Mesendoderm (in vitro differentiated cells): ENCODE data around the gene CPAMD8. TPM values are rescaled to one million over a fixed set of nuclear protein-coding genes. Genes with fewer than 3 reads are reported as not detected.

Experiments used
- DNase-seq: peaks from one replicate; pipeline ENCODE4 v3.0.0; 2013
- H2AK5ac ChIP-seq: 2 replicates; pipeline ENCODE4 v1.6.1; 2013; ENCODE audit warnings: low read length, inconsistent platforms
- H2BK120ac ChIP-seq: 2 replicates; pipeline ENCODE4 v1.6.1; 2013; ENCODE audit warnings: low read depth, mild to moderate bottlenecking, low read length, moderate library complexity, mixed read lengths
- H2BK15ac ChIP-seq: replicated peaks from 2 replicates; pipeline ENCODE4 v1.6.1; 2013; ENCODE audit warnings: low read depth, mild to moderate bottlenecking, moderate library complexity
- H2BK5ac ChIP-seq: 2 replicates; pipeline ENCODE4 v1.6.1; 2013; ENCODE audit warnings: low read length, inconsistent platforms
- H3K18ac ChIP-seq: 2 replicates; pipeline ENCODE4 v1.6.1; 2013; ENCODE audit warnings: mild to moderate bottlenecking, low read length, mixed read lengths
- H3K23ac ChIP-seq: one replicate; pipeline ENCODE4 v1.6.1; 2013; ENCODE audit warnings: low read length
- H3K27ac ChIP-seq: 2 replicates; pipeline ENCODE4 v1.5.1; 2013; ENCODE audit warnings: low read depth, mild to moderate bottlenecking, inconsistent platforms, low read length, moderate library complexity
- H3K27me3 ChIP-seq: 2 replicates; pipeline ENCODE4 v1.6.1; 2013; ENCODE audit warnings: low read length, control low read depth, mild to moderate bottlenecking, inconsistent platforms; ENCODE audit not compliant: insufficient read depth, poor library complexity
- H3K36me3 ChIP-seq: 2 replicates; pipeline ENCODE4 v1.6.1; 2013; ENCODE audit warnings: low read length, inconsistent platforms; ENCODE audit not compliant: control insufficient read depth, insufficient read depth
- H3K4ac ChIP-seq: one replicate; pipeline ENCODE4 v1.6.1; 2013; ENCODE audit warnings: low read depth, mild to moderate bottlenecking, low read length, moderate library complexity
- H3K4me1 ChIP-seq: 2 replicates; pipeline ENCODE4 v1.6.1; 2013; ENCODE audit warnings: low read depth, low read length, inconsistent platforms; ENCODE audit not compliant: control insufficient read depth
- H3K4me2 ChIP-seq: 2 replicates; pipeline ENCODE4 v1.6.1; 2013; ENCODE audit warnings: low read length
- H3K4me3 ChIP-seq: 2 replicates; pipeline ENCODE4 v1.5.1; 2013; ENCODE audit warnings: mild to moderate bottlenecking, low read length
- H3K56ac ChIP-seq: one replicate; pipeline ENCODE4 v1.6.1; 2013; ENCODE audit warnings: low read length
- H3K79me1 ChIP-seq: 2 replicates; pipeline ENCODE4 v1.6.1; 2013; ENCODE audit warnings: low read length, inconsistent platforms
- H3K79me2 ChIP-seq: 2 replicates; pipeline ENCODE4 v1.6.1; 2013; ENCODE audit warnings: mild to moderate bottlenecking, low read length; ENCODE audit not compliant: control insufficient read depth, insufficient read depth
- H3K9ac ChIP-seq: 2 replicates; pipeline ENCODE4 v1.6.1; 2013; ENCODE audit warnings: low read length, inconsistent platforms
- H4K5ac ChIP-seq: one replicate; pipeline ENCODE4 v1.6.1; 2013; ENCODE audit warnings: low read length
- H4K8ac ChIP-seq: one replicate; pipeline ENCODE4 v1.6.1; 2013; ENCODE audit warnings: low read depth, mild to moderate bottlenecking, control low read depth, low read length, moderate library complexity
- WGBS: extraction: QIAGEN DNeasy Blood & Tissue Kit; methylation state at CpG from one replicate; pipeline ENCODE4 v1.1.7; 2013; ENCODE audit warnings: low lambda C conversion rate, missing lambda C conversion rate; ENCODE audit not compliant: insufficient coverage; ENCODE audit errors: extremely low coverage; 5-methylcytosine and 5-hydroxymethylcytosine counted together
- small RNA-seq: library from polyadenylated mRNA; stranded (forward); fragments of <200 nt; extraction: miRNeasy Mini kit (QIAGEN cat#:217004); gene quantifications from one replicate; pipeline ENCODE3, GENCODE V24; 2013; ENCODE audit not compliant: insufficient read depth

Gene CPAMD8

DNA sequence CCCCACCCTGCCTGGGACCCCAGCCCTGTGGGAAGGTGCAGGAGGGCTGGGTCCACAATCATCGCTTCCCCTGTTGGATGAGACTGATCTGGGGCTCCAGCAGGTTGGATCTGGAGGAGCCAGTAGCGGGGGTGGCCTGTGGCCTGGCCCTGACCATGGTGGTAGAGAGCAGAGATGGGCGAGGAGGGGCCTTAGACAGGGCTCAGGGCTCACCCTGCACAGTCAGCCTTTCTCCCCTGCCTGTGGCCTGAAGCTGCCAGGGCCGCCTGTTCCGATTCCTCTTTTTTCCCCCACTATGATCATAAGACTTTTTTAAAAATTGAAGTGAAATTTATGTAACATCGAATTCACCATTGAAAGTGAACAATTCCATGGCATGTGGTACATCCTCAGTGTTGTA, 179.2 kb downstream of the CPAMD8 start:
- no peak overlapping the region for H4K8ac ChIP-seq
- H4K5ac ChIP-seq = no peak overlapping the region
- peaks cover 14% of the 10 kb centered on the region for H3K36me3 ChIP-seq
- H3K4ac ChIP-seq = no peak overlapping the region
- no peak overlapping the region for H3K23ac ChIP-seq
- no peak for DNase-seq
- H3K4me2 ChIP-seq = no peak overlapping the region
- H3K4me3 ChIP-seq = no peak overlapping the region
- H3K79me2 ChIP-seq = no peaks in the 10 kb centered on the region
- peaks cover 4% of the 10 kb centered on the region for H3K79me1 ChIP-seq
- no peaks in the 10 kb centered on the region for H3K4me1 ChIP-seq
- no peak overlapping the region for H2BK15ac ChIP-seq
- no peak overlapping the region for H3K56ac ChIP-seq
- no peak overlapping the region for H3K27ac ChIP-seq
- H2AK5ac ChIP-seq = no peak overlapping the region
- no peak overlapping the region for H3K9ac ChIP-seq
- H2BK5ac ChIP-seq = no peak overlapping the region
- H3K27me3 ChIP-seq = no peaks in the 10 kb centered on the region
- no peak overlapping the region for H3K18ac ChIP-seq
- WGBS = no CpG with 5 or more reads among the region's 6 CpGs
- no peak overlapping the region for H2BK120ac ChIP-seq

GRCh38 chr19:16846901-16847300, 179.7 kb downstream of the CPAMD8 start:
- Histone ChIP-seq H3K27me3 (no peaks in the 10 kb centered on the region), H3K27ac (no peak overlapping the region), H4K5ac (no peak overlapping the region), H3K4ac (no peak overlapping the region), H3K4me3 (no peak overlapping the region), H2BK120ac (no peak overlapping the region), H3K36me3 (peaks cover 14% of the 10 kb centered on the region), H3K9ac (no peak overlapping the region), H3K4me1 (no peaks in the 10 kb centered on the region), H3K4me2 (no peak overlapping the region), H2BK15ac (no peak overlapping the region), H3K18ac (no peak overlapping the region), H2BK5ac (no peak overlapping the region), H3K79me1 (peaks cover 4% of the 10 kb centered on the region), H2AK5ac (no peak overlapping the region), H3K79me2 (no peaks in the 10 kb centered on the region), H4K8ac (no peak overlapping the region), H3K23ac (no peak overlapping the region), H3K56ac (no peak overlapping the region)
- no CpG with 5 or more reads among the region's 16 CpGs for WGBS
- no peak for DNase-seq

Small RNA genes lying within 50 kb of the gene (small RNA-seq; reads per million reads assigned to genes)
- gene RN7SL823P (not detected), gene RN7SL835P (not detected)
